GDM1 (cell line): ENCODE measurements around the gene TRIM47.
"Not testable (repeated sequence)": the region's sequence is repeated elsewhere in the genome, so short reads cannot be mapped to it uniquely, and the experiment has no call there.

ENCODE experiments used
- DNase-seq: peaks from one replicate; lab custom pipeline; 2025; lab: John Stamatoyannopoulos, UW

The TRIM47 gene

DNA sequence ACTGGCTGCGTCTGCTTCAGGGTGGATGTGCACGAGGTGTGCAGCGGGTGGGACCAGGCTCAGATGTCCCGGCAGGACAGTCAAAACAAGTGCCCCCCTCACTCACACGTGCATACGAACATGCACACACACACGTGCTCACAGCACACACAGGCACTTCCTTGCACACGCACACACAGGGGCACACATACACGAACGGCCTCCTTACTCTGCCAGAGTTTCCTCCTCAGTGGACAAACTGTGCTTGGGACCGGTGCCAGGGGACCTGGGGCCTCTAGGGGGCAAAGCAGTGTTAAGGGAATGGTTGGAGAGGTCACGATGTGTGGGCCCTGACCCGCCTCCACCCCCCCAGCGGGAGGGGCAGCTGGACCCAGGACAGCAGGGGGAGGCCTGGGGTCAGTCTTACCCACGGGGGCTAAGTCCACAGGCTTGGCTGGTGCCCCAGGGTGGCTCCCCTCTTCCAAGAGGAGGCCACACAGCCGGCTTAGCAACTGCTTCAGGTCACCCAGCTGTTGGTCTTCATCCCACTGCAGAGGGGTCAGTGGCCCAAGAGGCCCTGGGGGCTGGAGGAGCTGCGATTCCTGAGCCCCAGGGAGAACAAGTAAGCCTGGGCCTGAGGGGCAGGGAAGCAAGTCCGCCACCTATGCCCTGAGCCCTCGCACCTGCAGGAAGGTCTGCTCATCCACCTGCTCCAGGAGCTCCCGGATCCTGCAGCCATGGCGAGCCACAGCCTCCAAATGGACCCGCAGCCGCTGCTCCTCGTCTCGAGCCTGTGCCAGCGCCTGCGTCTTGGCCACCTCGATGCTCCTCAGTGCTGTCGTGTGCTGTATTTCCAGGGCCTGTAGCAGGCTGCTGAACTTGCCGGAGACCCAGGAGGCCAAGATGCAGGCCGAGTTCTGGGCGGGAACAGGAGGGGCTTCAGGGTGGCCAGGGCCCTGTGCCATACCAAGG lies 13.5 kb upstream of the TRIM47 start:
- DNase-seq, result no peak

DNA sequence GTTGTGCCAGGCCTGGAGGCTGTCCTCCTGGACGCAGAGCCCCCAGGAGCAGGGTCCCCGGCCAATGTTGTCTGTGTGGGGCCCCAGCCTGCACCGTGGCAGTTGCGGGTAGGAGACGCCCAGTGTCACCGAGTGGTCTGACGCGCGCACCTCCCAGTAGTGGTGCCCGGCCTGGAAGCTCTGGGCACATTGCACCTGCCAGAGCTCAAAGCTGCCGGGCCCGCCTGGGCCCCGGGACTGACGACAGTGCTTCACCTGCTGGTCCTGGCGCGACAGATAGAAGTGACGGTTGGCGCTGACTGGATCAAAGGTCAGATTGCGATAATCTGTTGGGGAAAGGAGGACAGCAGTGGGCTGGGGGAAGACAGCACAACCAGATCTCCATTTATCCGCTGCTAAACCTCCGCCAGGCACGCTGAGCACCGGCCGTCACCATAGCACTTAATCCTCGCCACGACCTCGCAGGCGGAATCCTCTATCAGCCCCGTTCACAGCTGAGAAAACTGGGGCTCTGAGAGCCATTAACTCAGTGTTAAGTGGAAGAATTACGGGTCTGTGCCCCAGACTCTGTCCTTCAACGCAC lies 12.7 kb upstream of the TRIM47 start:
- DNase-seq, result no peak

DNA sequence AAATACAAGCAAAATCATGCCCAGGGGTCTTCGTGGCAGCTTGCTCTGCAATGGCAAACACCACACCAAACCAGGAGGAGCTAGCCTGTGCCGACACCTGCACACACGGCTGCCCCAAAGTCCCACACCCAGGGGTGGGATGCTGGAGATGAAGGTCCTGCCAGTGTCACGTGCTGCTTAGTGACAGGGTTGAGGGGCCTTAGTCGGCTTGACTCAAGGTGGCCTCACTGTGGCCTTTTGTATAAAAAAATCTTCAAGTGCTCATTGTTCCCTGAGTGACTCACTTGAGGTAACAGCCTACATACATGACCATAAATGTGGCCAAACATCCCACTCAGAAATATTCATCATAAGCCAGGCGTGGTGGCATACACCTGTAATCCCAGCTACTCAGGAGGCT lies 11.1 kb upstream of the TRIM47 start:
- no peak for DNase-seq

DNA sequence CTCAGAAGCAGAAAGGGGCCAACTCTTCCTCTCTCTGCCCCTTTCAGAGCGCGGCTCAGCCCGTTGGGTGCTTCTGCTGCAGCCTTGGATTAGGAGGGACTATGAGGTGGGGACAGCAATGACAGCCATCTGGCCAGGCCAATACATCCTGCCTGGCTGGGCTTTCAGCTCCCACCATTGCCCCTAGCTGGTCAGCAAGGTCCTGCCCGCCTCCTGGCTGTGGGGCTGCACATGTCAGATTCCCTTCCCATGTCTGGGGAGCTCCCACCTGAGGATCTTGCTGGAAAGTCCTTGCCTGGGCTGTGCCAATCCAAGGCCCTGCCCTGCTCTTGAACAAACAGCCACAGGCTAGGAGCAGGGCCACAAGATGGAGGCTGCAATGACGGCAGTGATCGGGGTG lies 10.1 kb upstream of the TRIM47 start:
- no peak for DNase-seq

DNA sequence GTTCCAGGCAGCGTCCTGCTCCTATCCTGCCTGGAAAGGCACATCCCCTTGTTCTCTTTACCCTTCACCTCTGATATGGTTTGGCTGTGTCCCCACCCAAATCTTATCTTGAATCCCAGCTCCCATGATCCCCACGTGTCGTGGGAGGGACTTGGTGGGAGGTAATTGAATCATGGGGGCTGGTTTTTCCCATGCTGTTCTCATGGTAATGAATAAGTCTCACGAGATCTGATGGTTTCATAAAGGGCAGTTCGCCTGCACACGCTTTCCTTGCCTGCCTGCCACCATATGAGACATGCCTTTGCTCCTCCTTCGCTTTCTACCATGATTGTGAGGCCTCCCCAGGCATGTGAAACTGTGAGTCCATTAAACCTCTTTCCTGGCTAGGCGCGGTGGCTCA lies 7.5 kb upstream of the TRIM47 start:
- DNase-seq, result not testable (repeated sequence)

DNA sequence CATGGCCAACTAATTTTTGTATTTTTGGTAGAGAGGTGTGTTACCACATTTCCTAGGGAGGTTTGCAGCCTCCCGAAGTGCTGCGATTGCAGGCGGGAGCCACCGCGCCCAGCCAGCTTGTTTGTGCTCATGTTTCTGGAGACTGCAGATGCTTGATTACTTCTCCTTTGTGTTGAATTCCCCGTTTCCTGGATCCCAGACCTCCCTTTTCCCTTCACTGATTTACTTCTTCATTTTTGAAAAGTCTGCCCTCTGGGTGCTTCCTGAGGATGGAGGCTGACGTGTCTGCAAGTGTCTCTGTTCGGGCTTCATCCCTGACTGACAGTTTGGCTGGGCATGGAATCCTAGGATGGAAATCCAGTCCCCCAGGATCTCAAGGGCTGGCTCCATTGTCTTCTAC lies 7.0 kb upstream of the TRIM47 start:
- no peak for DNase-seq

DNA sequence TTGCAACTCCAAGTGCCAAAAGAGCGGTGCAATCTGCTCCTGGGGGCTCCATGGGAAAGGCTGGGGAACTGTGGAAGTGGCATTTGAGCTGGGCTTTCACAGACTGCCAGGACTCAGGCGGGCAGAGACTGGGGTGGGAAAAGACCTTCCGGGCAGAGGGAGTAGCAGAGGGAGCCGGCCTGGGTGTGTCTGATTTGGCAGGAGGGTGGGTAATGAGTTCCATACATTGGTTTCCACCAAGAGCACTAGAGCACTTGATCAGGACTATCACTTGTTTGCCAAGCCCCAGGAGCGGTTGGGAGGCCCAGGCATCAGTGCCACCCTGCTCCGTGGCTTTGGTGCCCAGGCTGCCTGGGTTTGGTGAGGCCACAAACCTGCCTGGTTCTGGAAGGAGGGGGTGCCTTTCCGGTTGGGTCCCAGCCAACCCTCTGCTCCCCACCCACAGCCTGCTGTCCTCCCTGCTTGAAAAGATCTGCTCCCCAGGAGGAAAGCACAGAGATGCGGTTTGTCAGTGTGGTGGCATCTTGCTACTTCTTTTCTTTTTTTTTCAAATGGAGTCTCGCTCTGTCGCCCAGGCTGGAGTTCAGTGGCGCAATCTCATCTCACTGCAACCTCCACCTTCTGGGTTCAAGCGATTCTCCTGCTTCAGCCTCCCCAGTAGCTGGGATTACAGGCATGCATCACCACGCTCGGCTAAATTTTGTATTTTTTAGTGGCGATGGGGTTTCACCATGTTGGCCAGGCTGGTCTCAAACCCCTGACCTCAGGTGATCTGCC lies 3.5 kb upstream of the TRIM47 start:
- DNase-seq, result no peak

DNA sequence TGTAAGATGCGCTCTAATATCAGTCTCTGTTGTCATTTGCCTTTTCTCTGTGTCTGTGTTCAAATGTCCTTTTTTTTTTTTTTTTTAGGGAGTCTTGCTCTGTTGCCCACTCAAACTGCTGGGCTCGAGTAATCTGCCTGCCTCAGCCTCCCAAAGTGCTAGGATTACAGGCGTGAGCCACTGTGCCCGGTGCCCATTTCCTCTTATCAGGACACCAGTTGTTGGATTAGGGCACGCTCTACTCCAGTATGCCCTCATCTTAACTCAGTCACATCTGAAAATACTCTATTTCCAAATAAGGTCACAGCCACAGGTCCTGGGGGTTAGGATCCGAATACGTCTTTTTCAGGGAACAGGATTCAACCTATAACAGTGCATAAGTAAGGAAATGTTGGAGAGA lies 1.9 kb upstream of the TRIM47 start:
- DNase-seq, result no peak

DNA sequence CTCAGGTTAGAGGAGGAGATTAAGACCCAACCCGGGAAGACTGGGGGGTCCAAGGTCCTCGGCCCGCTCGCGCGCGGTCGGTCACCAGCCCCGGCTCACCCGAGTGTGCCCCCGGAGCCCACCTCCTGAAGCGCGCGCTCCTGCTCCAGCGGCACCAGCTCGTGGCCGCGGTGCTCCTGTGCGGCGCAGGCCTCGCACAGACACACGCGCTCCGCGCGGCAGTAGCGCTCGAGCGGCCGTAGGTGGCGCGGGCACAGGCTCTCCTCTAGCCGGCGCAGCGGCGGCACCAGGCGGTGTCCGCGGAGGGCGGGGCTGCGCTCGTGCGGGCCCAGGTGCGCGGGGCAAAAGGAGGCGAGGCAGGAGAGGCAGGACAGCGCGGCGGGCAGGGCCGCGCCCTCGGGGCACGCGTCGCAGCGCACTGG lies 618 bp downstream of the TRIM47 start:
- no peak for DNase-seq

DNA sequence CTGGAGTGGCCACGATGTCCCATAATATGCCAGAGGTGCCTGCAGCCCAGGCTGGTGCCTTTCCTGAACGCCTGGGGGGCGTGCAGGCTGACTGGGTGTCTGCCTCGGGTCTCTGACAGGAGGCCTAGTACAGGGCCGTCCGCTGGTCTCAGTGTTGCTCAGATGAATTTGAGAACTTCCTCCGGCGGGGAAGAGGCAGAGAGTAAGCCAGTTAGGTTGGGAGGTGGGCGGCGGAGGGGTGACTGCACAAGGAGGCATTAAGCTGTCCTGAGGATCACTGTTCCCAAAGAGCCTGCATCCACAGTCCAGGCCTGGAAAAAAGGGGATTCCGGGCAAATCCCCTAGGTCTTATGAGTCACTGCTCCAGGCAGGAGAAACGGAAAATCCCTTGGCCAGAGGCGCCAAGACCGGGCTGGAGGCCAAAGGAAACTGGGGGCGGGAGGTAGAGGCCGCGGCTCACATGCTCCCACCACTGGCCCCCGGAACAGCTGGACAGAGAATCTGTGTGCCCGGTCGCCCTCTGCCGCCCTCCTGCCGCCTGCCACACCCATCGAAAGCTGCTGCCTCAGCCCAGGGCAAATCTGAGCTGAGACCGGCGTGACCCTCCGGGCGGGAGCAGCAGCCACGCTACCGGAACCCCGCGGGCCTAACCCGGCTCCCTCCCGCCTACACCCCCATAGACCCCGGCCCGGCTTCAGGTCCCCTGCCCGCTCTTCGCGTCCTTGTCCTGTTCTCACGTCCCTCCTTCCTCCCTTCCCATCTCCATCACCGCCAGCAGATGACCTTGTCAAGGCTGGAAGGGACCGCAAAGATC lies 1.2 kb downstream of the TRIM47 start:
- DNase-seq, result no peak

DNA sequence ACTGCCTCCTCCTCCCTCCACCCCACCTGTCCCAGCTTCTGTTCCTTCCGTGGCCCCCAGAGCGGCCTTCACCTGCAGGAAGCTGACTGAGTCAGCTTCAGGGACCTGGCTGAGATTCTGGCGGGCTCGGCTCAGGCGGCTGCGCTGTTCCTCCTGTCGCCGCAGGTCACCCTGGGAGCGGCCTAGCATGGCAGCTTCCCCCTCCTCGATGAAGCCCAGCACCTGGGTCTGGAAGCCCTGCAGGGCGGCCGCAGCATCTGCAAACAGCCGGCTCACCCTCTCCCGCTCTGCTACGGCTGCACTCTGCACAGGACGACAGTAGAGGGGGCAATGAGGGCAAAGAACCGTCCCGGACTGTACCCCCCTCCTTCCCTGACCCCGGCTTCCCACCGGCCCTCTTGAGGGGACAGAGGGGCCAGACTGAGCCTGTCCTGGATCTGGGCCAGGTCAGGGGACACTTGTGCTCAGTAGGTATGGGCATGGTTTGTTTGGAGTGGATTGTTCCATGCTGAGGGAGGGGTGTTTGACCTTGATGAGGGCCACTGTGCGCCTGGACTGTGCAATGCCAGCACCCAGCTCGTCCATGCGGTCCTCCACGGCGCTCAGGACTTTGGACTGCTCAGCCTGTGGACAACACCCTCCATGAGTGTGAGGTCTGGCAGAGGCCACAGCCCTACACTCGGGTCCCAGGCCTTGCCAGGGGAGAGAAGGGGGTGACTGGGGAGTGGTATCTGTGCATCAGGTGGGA lies 2.0 kb downstream of the TRIM47 start:
- DNase-seq, result no peak

DNA sequence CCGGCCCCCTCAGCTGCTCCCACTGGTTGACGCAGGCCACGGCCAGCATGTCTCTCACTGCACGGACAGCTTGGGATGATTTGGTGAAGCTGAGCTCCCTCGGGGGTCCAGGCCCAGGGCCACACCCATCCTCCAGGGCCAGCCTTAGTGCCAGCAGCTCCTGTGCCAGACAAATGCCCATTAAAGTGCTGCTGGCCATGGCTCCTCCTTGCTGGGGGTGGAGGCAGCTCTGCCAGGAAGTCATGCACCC lies 2.5 kb downstream of the TRIM47 start:
- DNase-seq, result no peak

DNA sequence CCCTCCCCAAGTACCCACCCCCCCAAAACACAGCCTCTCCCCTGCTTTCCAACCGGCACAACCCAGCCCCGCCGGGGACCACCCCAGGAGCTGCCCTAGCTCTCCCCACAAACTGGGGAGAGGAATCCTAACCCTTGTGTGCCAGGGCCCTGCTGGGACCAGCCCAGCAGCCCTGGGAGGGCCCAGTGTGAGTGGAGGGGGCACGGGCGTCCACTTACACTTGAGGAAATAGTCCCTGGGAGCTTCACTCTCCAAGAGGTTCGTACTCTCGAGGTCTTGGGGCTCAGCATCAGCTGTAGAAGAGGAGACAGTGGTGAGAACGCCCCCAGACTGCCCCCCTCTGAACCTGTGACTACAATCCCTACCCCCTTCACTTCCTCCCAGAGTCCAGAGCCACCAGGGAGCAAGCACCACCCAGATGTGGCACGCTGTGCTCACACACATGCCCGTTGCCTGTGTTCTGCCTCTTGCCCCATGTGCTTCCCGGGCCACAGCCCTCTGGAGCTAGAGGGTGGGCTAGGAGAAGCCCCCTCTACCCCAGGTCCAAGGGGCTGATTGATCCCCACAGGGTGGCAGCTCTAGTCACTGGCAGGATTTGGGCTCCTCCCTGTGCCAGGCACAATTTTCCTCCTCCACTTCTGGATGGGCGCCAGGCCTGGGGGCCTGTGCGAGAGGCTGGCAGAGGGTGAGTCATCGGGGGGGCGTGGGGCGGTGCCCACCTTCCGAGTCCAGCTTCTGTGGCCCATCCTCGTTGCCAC lies 3.0 kb downstream of the TRIM47 start:
- no peak for DNase-seq

DNA sequence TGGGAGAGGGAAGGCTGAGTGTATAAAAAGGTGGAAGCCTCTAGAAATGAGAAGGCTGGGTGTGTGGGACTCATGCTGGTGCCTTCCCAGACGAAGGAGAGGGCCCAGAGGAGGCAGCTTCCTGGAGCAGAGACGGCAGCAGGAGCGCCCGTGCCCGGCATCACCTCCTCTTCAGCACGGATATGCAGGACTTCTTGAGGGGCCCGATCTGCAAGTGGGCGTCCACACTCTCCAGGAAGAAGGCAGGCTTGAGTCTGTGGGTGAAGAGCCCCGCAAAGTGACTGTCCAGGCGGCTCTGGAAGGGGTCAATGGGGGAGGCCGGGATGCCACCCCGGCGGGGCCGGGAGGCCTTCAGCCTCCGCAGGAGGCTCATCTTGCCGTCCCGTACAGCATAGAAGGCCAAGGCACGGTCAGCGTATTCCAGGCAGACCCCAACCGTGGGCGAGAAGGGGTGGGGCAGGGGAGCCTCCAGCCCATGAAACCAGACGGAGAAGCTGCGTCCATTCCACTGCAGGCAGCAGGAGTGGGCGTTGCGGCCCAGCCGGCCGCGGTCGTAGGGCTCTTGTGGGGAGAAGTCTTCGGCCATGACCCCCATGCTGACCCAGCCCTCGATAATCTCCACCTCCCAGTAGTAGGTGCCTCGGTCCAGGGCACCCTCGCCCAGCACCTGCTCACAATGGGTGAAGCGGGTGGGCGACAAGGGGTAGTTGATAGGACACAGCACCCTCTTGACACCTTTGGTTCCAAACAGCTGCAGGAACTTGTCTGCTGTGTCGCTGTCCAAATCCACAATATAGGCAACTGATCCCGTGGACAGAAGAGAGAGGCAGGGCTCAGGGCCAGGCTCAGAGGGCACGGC lies 3.8 kb downstream of the TRIM47 start:
- no peak for DNase-seq

DNA sequence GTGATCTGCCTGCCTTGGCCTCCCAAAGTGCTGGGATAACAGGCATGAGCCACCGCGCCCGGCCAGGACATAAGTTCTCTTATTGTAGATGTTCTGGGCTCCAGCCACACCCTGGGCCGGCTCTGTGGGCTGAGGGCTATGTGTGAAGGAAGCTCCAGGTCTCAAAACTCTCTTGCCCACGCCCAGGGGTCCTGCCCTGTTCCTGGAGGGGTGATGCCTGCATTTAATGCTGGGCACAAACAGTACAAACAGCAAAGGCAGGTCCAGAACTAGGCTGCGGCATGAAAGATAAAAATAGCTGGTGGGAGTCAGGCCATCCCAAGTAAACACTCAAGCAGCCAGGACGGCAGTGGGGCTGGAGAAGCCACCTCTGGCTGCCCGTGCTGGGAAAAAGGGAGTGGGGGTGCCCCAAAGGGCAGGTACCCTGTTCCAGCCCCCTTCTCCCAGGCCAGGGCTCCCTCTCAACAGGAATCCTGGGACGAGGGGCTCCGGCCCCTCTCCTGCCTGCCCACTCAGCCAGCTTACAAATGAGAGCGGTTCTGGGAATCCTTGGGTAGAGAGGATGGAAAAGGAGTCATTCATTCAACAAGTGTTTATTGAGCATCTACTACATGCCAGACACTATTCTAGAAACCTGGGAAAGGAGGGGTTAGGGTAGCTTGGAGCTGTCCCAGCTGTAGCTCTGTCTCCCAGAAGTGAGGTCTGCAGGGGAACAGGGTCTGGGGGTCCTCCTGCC lies 4.6 kb downstream of the TRIM47 start:
- DNase-seq, result no peak

DNA sequence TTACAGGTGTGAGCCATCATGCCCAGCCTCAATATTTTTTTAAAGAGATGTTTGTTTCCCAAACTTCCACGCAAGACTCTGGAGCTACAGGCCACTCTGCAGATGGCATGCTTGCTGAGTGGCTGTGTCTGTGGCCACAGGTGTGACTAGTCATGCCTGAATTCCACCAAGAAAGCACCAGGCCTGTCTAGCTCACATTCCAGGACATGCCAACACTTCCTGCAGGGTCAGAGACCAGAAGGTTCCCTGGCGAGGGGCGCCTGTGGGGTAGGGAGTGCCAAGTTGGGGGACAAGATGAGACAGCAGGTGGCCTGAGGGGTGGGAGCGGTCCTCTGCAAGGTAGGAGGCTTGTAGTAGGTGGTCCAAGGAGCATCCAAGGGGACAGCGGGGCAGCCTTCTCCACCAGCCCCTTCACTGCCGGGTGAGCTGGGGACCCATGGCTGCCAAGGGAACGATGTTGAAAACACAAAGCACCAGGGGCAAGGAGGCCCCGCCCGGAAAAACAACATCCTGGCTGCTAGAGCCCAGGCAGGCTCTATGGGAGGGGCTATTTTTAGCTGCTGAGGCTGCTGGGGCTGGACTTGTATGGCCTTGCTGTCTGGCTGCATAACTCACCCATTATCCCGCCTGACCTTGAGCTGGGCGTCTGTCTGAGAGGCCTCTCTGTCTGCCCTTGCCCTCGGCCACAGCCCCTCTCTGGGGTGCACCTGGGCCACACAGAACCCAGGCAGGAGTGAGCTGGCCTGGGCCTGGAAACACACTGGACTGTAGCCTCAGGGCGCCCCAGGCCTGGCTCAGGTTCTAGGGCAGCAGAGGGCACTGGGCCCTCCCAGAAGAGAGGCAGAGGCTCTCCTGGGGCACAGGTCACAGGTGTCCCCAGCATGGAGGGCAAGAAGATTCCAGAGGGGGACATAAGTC lies 5.7 kb downstream of the TRIM47 start:
- DNase-seq, result no peak

DNA sequence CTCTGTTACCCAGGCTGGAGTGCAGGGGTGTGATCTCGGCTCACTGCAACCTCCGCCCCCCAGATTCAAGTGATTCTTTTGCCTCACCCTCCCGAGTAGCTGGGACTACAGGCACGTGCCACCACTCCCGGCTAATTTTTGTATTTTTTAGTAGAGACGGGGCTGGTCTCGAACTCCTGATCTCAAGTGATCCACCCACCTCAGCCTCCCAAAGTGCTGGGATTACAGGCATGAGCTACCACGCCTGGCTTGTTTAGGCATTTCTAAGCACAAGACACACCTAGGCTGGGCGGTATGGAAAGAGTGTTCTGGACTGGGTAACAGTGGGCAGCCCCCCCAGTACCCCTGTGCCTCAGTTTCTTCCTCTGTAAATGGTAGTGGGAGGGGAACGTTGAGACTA lies 8.2 kb downstream of the TRIM47 start:
- DNase-seq, result not testable (repeated sequence)
